NCI-H1048 (cell line): Measurements from ENCODE around the gene C7orf25.

Experiments used
- DNase-seq: peaks from one replicate; lab custom pipeline; 2025; lab: John Stamatoyannopoulos, UW

Gene C7orf25

DNA sequence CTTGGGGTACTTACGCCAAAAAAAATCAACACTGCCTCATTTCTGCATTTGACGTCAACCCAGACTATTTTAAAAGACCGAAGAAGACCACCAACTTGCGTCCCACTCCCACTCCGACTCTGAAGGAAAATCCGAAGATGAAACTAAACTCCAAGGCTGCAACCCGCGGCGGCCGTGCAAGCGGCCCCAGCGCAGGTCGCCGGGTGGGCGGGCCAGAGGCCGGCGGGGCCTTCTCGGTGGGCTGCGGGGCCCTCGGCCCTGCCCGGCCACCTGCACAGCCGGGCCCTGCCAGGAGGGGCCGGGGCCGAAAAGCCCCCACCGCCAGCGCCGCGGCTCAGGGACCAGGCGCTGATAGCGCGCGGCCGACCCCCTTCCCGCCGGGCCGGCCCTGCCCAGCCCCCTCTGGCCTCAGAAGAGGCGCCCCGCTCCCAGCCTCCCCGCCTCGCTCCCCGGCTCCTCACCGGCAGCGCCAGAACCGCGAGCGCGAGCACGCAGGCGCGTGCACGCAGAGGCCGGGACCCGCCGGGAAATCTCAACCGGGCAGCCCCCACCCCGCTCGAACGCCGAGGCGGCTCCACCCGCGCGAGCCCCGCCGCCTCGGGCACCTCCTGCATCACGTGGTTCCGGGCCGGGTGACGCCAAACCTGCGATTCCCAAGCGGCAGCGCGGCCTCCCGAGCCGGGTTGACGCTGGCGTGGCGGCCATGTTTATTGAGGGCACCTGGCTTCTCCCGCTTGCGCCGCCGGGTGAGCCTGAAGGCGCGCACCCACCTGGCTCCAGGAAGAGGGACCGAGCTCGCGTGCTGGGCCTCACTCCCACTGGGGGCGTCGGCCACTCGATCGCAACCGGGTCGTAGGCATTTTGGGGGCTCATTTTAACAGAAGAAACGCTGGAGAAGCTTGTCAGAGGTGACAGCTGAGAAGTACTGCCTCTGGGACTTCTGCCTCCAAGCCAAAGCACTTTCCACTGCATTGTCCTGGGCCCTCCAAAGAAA, at the start of gene C7orf25:
Gene C7orf25 (minus strand): TSS at position 617 of the 994 bp plus-strand sequence. CDS start 1,170 bp downstream, outside the sequence.
- peak; percentile 86 for DNase-seq

DNA sequence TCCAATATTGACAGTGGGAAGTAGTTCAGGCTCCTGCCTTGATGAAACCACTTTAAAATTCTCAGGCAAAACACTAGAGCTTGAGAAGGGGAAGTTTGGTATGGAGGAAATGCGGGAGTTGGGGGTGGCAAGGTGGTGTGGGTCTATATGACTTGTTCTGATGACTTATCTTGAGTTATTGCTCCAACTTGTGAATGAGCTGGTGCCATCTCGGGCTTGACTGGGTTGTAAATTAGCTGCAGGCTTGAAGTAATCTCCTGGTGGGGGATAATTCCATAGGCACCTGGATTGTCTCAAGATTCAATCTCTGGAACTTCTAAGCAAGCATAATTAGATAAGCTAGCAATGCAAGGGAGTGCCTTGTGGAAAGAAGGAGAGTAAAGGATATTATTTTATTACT, 49.3 kb upstream of the C7orf25 start:
- DNase-seq: no peak

DNA sequence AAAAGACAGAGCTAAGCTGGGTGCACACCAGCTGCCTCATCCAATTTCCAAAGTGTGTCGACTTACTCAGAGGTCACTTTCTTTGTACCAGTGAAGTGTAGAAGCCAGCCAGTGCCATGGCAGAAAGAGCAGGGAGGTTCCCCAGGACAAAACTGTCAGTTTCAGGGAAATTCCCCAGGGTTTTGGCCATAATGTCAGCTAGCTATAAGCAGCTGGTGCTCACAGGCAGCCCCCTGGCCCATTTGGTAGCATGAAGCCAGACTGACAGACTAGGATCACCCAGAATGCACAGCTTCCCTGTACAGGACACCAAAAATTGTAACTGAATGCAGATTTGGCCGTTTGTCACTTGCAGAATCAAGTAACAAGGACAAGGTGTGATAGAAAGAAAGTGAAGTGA, 48.9 kb upstream of the C7orf25 start:
- no peak for DNase-seq

DNA sequence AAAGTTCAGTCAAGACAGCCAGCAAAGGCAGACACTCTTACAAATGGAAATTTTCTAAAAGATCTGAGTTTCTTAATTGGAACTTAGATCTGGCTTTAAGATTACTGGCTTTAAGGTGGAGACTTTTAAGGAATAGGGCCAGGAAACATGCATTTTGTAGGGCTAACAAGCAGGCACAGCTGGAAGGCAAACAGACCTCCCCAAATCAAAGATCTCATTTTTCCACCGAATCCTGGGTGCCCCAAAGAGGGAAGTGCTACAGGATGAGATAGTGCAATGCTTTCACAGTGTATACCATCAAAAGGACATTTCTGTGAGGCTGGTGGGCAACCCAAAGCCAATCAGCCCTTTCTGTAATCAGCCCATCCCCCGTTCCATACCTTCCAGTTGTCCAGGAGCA, 47.7 kb upstream of the C7orf25 start:
- DNase-seq: no peak

DNA sequence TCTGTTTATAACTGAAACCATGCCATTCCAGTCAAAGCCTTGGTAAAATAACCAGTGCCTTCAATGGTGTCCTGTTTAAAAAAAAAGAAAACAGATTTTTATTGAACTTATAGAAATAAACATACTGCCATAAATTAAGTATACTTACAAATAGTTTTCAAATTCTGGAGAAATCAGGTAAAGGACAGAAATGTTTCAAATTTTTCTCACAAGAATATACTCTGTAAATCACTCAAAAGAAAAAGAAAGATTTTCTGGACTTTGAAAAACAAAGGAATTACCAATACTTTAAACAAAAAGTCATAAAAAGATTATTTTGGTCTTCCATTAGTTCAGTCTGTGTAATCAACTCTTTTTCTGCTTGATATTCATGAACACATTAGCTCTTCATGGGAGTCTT, 44.2 kb upstream of the C7orf25 start:
- DNase-seq: no peak

DNA sequence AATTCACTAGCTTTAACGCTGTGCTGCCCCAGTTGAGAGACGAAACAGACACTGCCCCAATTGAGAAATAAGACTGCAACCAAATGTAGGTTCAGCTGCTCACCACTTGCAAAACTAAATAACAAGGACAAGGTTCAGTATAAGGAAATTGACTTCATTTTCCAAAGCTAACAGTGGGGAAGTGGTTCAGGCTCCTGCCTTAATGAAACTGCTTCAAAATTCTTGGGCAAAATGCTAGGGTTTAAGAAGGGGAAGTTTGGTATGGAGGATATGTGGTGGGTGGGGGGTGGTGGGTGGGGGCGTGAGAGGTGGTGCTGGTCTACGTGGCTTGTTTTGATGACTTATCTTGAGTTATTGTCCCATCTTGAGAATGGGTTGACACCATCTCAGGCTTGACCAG, 42.1 kb upstream of the C7orf25 start:
- DNase-seq: no peak

DNA sequence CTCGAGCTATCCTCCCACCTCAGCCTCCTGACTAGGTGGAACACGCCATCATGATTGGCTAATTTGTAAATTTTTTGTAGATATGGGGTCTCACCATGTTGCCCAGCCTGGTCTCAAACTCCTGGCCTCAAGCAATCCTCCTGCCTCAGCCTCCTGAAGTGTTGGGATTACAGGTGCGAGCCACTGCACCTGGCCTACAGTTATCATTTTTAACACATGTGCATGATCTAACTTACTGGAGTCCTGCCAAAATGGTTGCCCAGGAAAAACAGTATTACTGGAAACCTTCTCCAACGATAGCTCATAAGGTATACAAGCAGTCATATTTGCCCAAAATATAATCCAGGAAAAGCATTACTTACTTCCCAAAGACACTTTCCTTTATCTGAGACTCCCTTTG, 40.5 kb upstream of the C7orf25 start:
- no peak for DNase-seq

DNA sequence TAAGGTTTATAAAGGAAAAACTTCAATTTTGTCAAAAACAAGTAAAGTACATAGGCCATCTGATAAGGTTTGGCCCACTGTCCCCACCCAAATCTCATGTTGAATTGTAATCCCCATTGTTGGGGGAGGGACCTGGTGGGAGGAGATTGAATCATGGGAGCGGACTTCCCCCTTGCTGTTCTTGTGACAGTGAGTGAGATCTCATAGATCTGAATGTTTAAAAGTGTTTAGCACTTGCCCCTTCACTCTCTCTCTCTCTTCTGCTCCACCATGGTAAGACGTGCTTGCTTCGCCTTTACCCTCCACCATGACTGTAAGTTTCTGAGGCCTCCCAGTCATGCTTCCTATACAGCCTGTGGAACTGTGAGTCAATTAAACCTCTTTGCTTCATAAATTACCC, 38.5 kb upstream of the C7orf25 start:
- DNase-seq: no peak

DNA sequence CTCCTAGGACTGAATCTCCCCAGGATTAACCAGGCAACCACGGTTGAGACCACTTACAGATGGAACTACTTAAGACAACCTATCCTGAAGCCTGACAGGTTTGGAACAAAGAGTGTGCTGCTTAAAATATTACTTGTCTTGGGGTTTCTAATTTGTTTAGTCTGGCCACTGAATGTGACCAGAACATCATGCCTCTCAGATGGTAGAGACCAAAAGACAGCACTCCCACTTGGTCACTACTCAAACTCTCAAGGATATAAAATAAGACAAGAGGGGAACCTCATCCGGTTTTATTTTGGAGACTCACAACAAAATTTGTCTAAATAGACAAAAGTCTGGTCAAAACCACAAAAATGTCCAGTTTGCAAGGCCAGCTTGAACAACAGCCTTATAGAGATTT, 35.7 kb upstream of the C7orf25 start:
- no peak for DNase-seq

DNA sequence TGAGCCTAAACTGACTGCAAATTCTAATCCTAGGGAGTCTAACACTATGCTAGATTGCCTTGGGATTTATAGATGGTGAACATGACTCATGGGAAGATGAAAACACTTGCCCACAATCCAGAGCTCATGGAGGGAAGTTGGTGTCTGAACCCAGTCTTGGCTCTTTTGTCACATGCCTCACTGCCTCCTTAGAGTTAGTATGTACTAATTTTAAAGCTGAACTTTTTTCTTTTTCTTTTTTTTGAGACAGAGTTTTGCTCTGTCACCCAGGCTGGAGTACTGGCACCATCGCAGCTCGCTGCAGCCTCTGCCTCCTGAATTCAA, 34.7 kb upstream of the C7orf25 start:
- no peak for DNase-seq

DNA sequence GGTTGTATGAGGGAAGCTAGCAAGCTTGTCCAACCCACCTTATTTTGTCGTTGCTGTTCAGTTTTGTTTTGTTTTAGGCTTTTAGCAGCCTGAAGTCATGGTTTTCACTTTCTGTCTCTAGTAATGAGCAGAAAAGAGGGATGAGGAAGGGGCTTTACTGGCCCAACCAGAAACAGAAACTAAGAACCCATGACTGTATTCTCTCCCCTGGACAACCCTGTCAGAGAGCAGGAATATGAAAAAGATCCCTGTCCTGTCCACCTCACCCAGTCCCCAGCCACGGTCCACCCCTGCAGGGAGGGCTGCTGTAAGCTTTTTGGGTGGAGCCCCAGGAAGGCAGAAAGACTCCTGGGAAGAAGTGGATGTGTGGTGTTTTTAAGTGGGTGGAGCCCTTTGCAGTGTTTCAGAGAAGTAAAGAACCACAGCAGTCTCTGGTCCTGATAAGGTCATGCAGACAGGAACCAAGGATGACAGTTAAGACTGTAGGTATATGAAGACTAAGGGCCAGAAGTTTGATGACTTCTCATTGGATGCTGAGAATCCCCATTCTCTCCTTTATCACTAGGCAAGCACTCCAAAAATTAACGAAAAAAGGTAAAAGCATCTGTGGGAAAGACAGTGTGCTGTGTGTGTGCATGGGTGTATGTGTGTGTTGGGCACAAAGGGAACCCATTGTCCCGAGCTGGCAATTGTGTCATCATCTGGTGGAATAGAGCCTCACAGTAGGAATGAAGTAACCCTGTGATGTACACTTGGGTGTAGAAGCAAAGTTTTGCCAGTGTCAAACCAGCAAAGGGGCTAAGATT, 34.2 kb upstream of the C7orf25 start:
- no peak for DNase-seq

DNA sequence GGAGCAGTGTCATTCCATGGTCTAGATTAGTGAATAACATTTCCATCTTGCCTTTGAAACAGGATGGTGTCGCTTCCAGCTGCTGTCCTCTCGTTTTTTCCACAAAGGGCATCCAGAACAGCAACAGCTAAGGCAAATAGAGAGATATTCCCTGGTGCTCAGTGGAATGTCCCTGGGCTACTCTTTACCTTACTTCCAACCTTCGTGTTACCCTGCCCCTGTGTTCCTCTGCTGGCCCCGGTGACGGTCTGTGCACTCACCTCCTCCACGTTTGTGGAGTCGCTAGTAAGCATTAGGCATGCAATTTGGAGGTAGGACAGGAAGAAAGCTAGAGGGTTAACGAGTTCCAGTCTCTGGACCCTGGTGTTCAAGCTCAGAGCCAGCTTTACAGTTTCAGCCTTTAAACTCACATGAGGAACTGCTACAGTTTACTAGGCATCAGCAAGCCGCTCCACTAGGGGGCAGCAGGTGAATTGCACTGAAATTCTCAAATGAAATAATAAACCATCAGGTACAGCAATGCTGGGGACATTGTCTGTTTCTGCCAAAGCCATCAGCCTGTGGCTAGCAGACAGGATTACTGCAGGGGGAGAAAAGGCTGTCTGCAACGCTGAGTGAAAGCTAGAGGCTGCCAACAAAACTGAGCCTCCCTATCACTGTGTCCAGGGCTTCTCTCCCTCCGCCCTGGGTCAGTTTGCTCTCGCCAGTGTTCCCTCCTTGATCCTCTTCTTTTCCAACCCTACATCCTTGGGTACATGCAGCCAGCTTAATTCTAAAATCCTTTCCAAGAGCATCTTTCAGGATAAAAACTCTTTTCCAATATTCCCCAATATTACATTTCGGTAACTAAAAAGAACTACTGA, 29.3 kb upstream of the C7orf25 start:
- no peak for DNase-seq

DNA sequence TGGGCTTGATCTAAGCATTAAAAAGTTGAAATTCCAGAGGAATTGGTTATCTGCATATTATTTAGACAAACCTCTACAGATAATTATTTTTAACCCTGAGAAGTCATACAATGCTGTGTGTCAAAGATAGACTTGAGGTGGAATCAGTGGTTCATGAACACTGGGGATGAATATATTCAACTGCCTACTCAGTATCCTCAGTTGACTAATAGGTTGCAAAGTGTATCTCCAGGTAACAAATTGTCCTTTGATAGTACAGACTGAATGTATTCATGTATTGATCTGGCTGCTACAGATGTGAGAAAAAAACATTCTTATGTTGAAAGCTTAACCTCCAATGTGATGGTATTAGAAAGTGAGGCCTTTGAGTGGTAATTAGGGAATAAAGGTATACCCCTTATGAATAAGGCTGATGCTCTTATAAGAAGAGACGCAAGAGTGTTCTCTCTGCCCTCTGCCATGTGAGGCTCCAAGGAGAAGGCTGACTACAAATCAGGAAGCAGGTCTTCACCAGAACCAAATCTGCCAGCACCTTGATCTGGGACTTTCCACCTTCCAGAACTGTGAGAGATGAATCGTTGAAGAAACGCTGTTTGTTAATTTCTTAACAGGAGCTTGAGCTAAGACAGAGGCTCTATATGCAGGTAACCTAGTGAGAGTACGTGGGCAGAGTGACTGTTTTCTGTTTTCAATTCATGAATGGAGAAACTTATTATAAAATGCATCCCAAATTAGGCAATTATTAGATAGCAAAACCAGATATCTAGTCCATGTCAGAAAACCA, 27.8 kb upstream of the C7orf25 start:
- no peak for DNase-seq

DNA sequence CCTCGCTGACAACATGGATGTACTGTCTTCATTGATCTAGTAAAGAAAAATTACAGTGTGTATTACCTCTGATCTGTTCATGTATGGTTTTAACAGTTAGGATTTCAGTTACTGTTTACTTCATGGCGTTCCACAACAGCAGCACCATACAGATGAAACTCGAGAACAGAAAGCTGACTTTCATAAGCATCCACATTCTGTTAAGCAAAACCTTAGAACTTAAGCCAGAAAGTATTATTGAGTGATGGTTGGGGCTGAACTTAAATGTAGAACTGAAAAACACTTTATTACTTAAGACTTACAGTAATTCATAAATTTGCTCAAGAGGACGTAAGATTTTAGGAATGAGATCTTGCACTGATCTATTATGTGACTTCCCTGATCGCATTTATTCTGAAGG, 24.0 kb upstream of the C7orf25 start:
- DNase-seq: no peak

DNA sequence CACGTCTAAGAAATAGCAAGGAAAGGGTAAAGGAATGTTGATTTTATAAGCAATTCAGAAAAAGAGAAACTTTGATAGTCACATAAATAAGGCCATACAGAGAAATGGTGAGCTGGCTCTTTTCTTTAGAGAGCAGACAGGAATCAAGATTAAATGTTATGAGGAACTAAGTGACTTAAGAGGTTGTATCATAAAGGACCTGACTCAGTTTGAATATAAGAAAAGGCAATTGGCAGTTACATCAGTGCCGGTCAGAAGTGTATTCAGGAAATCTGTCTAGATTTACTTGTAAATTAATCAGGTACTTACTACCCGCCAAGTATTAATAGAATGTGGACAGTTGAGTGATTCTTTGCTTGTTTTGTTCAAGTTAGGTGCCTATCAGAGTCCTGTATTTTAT, 22.4 kb upstream of the C7orf25 start:
- no peak for DNase-seq

DNA sequence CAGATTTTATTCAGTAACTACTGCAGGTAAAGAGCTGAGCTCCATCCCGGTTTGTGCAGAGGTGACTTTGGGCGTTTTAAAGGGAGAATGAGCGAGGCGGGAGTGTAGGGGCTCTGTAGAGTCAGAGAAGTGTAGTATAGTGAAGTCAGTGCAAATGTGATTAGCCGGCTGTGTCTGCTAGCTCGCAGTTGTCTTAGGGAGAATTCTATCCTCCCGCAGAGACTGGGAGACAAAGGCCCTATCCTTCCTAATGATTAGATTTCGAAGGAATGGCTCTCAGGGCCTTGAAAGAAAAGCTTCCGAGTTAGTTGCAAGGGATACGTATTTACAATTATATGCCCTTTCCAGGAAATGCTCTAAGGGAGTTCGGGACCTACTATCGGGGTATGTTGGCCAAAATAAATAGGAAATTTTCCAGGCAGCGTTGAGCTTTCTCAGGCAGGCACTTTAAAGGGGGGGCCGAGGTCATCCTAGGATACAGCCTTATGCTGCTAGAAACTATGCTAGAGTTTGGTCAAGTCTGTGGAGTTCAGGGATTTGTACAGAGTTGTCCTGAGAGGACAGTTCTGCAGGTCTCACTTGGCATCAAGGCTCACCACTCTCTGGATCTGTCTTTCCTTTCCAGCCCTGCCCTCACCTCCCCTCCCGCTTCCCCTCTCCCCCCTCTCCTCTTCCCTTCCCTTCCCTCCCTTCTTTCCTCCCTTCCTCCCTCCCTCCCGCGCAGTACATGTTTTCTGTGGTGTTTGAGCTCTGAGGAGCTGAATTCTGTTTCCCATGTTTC, 21.1 kb upstream of the C7orf25 start:
- DNase-seq: no peak

DNA sequence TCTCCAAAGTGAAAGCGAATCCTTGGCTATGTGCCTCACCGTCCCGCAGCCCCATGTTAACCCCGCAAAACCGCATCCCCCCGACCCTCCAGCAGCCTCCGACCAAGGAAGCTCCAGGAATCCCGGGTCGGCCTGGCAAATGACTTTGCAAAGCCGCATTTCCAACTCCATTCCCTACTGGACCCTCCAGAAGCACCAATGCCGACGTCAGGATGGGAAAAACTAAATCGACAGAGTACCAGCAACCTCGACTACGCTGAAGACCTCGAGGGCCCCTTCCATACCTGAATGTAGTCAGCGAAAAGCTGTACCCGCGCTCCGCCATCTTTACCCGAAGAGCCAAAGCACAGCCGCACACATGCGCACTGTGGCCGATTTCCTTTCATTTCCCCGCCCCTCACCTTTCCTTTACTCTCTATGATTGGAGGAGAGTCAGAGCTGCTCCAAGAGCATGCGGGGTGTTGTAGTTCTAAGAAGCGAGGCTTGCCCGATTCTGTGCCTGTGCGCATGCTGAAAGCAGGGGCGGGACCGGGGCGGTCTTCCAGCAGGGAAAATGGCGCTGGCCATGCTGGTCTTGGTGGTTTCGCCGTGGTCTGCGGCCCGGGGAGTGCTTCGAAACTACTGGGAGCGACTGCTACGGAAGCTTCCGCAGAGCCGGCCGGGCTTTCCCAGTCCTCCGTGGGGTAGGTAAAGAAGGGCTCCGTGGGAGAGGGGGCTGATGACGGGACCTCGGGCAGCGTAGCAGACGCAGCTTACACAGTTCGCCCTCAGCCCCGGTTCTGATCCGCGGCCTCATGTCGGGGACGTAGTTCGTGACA, 20.2 kb upstream of the C7orf25 start, which contains the start of the genes MRPL32 and PSMA2:
Gene MRPL32 (plus strand): TSS at position 543 of the 818 bp plus-strand sequence. CDS start 11 bp downstream, at position 554.
Gene PSMA2 (minus strand): TSS at position 341 of the 818 bp plus-strand sequence. CDS start 16 bp downstream, at position 325.
- peak; percentile 97 for DNase-seq

DNA sequence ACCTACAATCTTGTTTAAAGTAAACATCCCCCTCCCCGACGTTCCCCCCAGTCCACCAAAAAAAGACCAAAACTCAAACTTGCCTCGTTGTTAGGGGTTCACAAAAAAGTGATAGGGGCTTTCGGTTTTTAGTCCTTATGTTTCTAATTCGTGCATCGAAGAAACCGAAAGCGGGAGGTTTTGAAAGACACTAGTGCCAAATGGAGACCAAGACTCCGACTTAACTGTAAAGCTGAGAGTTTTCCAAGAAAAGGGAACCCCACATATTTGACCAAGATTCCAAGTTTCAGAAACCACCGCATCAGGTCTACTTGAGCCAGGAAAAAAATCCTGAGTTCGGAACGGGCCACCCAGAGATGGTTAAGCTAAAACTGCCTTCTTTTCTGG, 19.6 kb upstream of the C7orf25 start:
- DNase-seq: no peak

DNA sequence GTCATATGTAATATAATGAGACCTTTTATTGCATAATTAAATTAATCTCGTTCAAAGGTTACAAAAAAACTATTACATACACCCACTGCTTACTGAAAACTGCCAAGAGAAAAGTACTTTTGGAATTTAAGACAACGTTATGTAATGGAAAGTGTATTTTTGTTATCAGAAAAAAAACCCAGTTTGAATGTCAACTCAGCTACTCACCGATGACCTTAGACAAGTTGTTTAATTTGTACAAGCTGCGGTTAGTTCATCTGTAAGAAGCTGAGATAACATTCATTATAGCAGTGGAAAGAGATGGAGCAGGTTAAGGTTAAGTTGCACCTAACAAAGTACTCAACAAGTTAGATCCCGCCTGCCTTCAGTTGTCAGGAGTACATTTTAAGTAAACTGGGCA, 19.0 kb upstream of the C7orf25 start:
- DNase-seq: no peak
